Stimulated activated CD8-positive, alpha-beta memory T cell treated with anti-CD3 and anti-CD28 coated beads, Interleukin-7, amount 100 ng/mL, for 4 hours (primary cell): ENCODE data around the gene KIF4A.
"Not testable (repeated sequence)": the region's sequence is repeated elsewhere in the genome, so short reads cannot be mapped to it uniquely, and the experiment has no call there.

Source experiments
- DNase-seq, 2 donors: peaks; one replicate each; pipeline ENCODE4 v3.0.0-alpha.2; 2020; ENCODE audit warnings: low read depth in 2 of 2

KIF4A gene, protein sequence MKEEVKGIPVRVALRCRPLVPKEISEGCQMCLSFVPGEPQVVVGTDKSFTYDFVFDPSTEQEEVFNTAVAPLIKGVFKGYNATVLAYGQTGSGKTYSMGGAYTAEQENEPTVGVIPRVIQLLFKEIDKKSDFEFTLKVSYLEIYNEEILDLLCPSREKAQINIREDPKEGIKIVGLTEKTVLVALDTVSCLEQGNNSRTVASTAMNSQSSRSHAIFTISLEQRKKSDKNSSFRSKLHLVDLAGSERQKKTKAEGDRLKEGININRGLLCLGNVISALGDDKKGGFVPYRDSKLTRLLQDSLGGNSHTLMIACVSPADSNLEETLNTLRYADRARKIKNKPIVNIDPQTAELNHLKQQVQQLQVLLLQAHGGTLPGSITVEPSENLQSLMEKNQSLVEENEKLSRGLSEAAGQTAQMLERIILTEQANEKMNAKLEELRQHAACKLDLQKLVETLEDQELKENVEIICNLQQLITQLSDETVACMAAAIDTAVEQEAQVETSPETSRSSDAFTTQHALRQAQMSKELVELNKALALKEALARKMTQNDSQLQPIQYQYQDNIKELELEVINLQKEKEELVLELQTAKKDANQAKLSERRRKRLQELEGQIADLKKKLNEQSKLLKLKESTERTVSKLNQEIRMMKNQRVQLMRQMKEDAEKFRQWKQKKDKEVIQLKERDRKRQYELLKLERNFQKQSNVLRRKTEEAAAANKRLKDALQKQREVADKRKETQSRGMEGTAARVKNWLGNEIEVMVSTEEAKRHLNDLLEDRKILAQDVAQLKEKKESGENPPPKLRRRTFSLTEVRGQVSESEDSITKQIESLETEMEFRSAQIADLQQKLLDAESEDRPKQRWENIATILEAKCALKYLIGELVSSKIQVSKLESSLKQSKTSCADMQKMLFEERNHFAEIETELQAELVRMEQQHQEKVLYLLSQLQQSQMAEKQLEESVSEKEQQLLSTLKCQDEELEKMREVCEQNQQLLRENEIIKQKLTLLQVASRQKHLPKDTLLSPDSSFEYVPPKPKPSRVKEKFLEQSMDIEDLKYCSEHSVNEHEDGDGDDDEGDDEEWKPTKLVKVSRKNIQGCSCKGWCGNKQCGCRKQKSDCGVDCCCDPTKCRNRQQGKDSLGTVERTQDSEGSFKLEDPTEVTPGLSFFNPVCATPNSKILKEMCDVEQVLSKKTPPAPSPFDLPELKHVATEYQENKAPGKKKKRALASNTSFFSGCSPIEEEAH

DNA sequence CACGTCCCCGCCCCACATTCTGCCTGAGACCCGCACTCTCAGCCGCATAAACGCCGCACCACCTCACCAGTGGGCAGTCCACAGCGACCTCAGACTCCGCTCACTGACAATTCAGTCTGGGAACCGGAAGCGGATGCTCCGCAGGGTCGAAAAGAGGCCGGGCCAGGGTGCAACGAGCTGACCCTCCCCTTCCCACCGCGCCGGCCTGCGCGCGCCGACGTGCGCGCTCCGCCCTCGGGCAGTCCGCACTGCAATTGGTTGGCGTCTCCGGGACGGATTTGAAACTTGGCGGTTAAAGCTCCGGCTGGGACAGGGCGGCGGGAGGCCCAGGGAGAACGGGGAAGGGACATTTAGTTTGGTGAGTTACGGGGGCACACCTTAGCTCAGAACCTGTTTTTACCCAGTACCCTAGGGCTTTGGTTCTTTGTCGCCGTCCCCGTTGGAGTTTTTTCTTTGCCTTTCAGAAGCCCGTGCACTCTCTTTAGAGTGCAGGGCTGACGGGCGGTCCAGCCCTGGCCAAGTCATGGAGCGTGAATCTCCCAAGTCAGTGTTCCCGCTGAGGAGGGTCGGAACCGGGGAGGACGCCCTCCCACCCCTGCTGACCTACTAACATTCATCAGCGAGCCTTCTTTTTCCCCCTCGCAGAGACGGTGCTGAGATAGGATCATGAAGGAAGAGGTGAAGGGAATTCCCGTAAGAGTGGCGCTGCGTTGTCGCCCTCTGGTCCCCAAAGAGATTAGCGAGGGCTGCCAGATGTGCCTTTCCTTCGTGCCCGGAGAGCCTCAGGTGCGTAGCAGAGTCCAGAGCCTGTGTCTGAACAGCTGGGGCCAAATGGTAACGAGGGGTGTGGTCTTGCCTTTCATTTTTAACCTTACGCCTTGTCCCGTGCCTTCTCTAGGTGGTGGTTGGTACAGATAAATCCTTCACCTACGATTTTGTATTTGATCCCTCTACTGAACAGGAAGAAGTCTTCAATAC, at the start of gene KIF4A, which contains the start of gene PDZD11:
Gene KIF4A, plus strand, starts transcription at position 312 of the 978 bp plus-strand sequence. Its CDS starts 355 bp downstream, at position 667.
Gene PDZD11, minus strand, starts transcription at position 135 of the 978 bp plus-strand sequence. CDS start 586 bp downstream, outside the sequence.
- peak; percentile 39 to 66 for DNase-seq

DNA sequence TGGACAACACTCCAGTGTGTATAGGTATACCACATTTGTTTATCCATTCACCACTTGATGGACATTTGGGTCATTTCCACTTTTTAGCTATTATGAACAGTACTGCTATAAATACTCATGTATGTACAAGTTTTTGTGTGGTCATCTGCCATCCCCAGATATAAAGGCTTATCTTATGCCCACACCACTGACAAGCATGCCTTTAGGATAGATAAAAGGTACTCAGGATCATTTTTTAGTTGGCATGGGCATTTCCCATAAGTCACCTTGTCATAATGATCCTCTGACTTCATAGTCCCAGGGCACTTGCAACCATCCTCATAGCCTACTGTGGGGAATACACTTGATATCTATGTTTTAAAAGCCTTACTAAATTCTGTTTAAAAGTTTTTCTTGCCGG, 49.2 kb upstream of the KIF4A start:
- no peak for DNase-seq

DNA sequence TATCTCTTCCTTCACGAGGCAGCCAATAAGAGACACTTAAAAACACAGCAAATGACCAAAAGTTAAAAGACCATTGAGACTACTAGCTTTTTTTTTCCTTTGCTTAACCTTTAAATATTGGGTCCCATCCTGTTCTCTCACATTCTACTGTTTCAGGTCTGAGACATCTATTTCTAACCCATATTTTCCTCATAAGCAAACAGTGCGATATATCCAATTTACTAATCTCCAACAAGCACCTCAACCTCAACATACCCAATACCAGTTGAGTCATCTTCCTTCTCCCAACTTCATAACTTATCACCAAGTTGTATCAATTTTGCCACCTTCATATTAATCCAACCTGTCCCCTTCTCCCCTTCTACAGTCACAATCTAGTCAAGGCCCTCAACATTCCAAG, 48.4 kb upstream of the KIF4A start:
- no peak for DNase-seq

DNA sequence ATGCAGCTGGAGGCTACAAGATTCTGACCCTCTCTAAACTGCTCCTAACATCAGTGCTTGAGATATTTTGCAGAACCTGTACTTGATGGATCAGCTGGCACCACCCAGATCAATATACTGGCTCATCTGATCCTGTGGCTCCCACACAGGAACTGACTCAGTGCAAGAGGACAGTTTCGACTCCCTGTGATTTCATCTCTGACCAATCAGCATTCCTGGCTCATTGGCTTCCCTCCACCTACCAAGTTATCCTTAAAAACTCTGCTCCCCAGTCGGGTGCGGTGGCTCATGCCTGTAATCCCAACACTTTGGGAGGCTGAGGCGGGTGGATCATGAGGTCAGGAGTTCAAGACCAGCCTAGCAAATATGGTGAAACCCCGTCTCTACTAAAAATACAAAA, 46.3 kb upstream of the KIF4A start:
- DNase-seq = not testable (repeated sequence)

DNA sequence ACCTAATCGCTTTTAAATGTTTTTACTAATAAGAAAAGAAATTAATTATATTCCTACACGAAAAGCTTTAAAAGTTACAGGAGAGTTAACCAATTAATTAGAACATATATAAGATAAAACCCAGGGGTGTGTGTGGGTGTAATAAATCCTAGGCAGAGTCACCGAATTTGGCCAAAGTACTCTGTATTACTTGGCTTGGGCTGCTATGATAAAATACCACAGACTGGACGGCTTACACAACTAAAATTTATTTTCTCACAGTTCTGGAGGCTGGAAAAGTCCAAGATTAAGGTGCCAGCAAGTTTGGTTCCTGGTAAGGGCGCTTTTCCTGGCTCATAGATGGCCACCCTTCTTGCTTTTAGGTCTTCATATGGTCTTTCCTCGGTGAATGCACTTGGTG, 45.0 kb upstream of the KIF4A start:
- DNase-seq = no peak

DNA sequence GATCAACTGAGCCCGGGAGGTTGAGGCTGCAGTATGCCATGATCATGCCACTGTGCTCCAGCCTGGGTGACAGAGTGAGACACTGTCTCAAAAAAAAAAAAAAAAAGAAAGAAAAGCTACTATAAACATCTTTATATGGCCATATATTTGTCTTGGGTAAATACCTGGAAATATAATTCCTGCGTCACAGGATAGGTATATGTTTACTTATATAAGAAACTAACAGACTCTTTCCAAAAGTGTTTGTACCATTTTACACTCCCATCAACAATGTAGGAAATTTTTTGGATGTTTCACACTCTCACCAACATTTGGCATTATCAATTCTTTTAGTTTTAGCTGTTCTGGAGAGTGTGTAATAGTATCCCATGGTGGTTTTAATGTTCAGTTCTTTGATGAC, 42.7 kb upstream of the KIF4A start:
- DNase-seq = no peak

DNA sequence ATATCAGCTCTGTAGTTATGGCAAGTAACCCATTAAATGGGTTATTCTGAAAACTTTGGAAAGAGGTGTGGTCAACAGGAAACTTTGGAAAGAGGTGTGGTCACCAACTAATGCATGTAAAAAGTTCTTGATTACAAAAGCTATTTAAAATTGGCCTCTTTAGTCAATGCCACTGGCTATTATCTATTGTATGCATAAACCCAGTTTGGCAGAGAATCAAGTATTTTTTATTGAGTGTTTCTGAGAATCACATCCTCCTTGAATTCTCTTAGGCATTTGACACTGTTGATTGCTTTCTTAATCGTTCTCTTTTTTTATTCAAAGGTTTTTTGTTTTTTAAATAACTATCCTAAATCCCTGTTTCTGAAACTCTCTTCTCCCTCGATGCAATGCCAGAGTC, 37.4 kb upstream of the KIF4A start:
- DNase-seq = no peak

DNA sequence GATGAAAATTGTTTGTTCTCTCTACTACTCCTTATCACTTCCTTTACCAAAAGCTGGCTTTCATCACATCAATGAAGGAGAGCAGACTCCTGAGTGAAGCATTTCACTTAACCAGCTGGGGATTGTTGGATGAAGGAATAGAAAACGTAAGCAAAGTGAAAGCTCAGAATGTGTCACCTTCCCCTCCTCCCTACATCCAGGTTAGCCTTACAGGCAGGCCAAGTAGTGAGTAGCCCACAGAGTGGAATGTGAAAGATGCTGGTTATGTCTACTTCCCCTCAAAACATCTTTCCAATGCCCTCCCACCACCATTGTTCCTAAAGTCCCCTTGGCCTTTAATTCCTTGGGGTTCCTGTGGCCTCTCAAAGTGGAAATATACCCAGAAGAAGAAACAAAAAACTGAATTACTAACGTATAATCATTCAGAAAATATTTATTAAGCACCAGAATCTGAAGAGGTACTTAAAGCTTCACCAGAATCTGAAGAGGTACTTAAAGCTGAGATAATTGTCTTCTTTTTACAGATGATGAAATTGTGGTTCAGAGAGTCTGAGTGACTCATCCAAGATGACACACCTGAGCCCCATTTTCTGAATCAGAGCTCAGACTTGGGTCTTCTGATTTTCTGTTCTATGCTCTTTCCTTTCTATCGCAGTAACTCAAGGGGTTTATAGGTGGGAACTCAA, 36.4 kb upstream of the KIF4A start:
- DNase-seq = no peak

DNA sequence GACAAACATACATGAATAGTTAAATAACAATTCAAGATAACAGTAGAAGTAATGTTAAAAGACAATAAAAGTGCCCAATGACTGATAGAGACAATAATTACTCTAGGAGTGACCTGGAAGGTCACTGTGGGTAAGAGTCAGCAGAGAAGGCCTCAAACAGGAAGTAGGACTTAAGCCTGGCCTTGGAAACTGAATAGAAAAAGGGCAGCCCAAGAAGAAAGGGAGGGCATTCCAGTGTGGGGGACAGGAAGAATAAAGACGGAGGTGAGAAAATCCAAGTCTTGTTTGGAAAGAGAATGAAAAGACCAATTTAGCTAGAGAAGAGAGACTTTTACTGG, 35.9 kb upstream of the KIF4A start:
- DNase-seq = no peak

DNA sequence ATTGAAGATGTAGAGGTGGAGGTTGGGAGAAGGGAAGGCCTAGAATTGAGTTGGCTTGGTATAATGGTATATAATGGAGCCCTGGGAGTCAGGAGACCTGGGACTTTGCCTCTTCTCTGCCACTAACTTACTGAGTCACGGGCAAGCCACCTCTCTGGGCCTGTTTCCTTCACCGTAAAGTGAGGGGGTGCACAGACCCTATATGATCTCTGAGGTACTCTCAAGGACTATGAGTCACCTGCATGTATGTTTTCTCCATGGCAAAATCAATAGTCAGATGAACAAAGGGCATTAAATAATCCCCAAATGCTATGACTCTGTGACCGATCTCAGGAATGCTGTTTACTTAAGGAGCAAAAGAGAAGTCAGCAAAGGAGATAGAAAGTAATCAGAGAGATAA, 35.0 kb upstream of the KIF4A start:
- no peak for DNase-seq

DNA sequence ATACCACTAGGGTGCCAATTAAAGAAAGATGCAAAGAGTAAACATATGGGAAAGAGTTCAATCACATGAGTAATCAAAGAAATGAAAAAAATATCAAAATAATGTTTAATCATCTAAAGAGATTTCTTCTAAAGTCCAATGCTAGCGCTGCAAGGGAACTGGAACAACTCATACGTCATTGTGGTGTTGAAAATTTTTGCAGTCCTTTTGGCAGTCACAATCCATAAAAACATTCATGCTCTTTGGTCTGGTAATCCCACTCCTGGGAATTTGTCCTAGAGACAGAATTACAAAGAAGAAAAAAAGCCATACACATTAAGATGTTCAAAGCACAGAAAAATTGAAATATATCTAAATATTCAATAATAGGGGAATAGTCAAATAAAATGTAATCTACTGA, 34.5 kb upstream of the KIF4A start:
- no peak for DNase-seq

DNA sequence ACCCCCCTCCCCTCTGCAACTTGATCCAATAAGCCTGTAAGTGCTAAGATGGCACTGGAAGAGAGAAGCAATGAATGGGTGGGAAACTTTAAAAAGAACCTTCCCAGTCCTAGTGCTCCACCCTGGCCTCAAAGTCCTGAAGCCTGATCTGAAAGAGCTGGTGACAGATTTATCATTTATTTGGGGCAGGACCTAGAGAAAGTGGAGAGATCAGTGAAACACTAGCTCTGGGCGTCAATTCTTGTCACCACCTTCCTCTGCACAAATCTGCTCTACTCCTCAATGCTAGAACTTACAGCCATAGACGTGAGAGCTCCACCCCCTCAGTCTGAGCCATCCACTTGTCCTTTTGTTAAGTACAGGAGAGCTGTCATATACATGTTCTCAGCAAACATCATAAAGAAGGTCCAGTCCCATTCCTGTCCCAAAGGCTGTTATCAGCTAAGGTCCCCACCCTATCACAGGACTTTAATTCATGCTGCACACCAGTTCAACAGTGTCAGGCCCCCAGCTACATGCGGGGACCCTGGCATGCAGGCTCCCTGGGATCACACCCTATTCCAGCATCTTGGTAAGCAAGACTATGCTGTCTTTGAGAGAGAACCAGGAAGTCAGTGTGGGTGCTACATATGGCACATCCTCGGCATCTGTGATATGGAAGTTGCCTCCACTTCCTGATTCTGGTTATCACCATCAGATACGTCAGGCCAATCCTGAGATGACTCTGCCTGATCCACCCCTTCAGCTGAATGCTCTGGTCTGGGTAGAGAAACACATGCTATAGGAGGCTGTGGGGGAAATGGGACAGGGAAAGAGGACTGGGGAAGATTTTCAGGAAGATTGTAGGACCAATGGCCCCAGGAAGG, 32.2 kb upstream of the KIF4A start:
- no peak for DNase-seq

DNA sequence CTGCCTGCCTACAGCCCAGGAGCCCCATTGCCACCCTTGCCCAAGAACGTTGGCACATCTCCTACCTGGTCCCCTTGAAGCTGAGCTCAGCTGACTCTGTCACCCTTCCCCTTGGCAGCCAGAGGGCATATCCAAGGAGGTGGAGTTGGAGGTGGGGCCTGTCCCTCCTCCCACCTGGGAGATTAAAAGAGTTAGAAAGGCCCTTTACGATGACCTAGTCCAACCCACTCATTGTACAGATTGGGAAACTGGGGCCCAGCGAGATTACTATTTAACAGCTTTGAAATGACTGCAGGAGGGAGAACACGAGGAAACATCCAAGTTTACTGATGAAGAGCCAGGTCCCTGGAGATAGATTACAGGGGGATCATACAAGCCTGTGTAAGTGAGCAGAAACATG, 29.8 kb upstream of the KIF4A start, which contains the start of gene P2RY4:
Gene P2RY4, minus strand, starts transcription at position 101 of the 400 bp plus-strand sequence. CDS start 580 bp downstream, outside the sequence.
- no peak for DNase-seq

DNA sequence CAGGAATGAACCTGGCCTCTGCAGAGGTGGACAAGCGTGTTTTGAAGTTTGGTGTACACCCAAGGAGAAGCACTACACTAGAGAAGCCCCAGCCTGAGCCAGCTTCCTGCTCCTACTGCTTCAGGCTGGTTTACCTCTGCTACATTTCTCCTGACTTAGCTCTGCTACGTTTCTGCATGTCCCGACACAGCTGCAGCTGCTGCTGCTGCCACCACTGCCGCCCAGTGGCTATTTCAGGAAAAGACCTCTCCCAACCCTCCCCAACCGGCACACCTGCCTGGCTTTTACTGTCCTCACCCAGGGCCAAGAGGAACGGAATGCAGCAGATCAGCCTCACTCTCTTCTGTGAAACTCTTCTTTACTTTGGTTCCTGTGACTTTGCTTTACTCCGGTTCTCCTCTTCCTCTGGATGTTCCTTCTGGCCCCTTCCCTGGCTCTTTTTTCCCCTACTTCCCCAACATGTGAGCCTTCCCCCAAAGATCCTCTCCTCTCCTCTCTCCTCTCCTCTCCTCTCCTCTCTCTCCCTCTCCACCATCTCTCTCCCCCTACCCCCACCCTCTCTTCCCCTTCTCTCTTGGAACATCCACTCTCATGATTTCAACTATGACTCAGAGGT, 26.8 kb upstream of the KIF4A start:
- no peak for DNase-seq

DNA sequence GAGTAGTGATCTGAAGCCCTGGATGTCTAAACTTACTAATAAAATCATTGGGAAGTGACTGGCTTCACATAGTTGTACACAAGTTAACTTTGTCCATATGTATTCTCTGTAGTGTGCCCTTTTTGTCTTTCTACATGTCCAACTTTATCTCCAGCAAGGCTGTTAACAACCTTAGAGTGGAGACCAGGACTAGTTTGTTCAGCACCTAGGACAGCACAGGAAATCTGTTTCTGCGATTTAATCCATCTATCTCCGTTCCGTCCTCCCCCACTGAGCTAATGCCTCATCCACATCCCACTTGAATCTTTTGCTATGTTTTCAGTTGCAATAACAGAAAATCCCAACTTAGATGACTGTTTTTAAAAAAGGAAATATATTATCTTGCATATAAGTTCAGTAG, 25.1 kb upstream of the KIF4A start:
- DNase-seq = no peak

DNA sequence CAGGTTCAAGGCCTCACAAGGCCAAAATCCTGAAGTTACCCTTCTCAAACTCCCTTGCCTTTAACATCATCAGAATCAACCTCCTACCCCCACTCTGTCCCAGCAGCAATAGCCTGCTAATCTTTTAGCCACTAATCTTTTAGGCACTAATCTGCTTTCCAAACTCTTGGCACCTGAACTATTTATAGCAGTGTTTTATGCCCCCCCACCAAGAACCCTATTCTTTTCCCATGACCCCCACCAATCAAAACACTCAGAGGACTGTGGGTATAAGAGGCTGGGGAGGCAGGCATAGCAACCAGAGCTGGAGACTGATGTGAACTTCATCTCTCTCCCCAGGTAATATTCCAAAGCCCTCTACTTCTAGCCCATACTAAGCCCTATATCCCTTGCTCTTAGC, 21.9 kb upstream of the KIF4A start, which contains the start of gene ARR3:
Gene ARR3, plus strand, starts transcription at position 301 of the 400 bp plus-strand sequence. CDS start 1,052 bp downstream, outside the sequence.
- no peak for DNase-seq

DNA sequence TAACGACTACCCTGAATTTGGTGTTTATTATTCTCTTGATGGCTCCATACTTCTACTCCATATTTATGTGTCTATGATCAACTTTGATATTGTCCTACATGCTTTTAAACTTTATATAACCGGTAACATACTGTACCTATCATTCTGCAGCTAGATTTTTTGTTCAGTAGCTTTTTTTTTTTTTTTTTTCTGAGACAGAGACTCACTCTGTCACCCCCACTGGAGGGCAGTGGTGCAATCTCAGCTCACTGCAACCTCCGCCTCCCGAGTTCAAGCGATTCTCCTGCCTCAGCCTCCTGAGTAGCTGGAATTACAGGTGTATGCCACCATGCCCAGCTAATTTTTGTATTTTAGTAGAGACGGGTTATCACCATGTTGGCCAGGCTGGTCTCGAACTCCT, 15.9 kb upstream of the KIF4A start:
- not testable (repeated sequence) for DNase-seq

DNA sequence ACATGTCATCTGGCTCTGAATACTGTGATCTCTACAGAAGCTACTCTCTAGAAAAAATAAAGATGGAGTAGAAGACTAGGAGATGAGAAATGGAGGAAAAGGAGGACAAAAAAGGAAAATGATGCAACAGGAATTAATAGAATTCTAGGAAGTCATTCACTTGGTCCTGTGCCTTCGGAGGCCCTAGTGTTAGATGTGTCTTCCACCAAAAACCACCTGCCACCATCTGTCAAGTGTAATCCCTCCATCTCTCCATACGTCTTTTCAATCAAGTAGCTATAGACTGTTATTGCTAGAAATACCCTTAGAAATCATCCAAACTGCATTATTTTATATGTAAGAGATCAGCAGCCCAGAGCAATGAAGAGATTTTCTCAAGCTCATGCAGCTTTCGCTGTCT, 10.8 kb upstream of the KIF4A start:
- no peak for DNase-seq

DNA sequence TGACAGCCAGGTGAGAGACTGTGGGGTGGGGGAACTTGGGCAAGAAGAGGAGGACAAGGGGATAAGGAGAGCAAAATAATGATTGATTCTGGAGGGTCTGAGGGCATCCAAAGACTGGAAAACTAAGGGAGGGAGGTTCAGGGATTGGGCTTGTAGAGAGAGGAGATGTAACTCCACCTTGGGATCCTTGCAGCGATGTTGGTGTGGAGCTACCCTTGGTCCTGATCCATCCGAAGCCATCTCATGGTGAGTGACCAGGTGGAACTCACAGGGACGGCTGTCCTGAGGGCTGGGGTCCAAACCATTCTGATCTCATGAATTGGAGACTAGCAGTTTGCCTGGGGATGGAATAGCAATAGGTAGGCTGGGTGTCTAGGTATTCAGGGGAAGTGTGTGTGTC, 9.3 kb upstream of the KIF4A start:
- no peak for DNase-seq
